Endothelial cell of umbilical vein (primary cell): ENCODE data around the gene EMD. TPM values are rescaled to one million over a fixed set of nuclear protein-coding genes. Genes with fewer than 3 reads are reported as not detected.

Experiments
- BruUV-seq: library from RNA; stranded (reverse); fragments of 400-500 nt; replicated peaks from 2 replicates; lab custom pipeline; 2021; lab: Mats Ljungman, UMichigan
- CTCF ChIA-PET: fragments of 300-600, 350-600 bp; sonication (Branson Sonifier 250); formaldehyde crosslinking; loops from one replicate; lab custom pipeline; 2021; ENCODE audit warnings: antibody characterized with exemption, inconsistent platforms; lab: Charles Lee
- POLR2A ChIA-PET: fragments of 300-600, 350-600 bp; sonication (Branson Sonifier 250); formaldehyde crosslinking; loops from one replicate; lab custom pipeline; 2021; ENCODE audit warnings: antibody characterized with exemption, inconsistent platforms; lab: Charles Lee
- DNase-seq: peaks from one replicate; pipeline ENCODE4 v3.0.0-alpha.2; 2011; ENCODE audit warnings: low read depth, low spot score
- FAIRE-seq: peaks from 2 replicates; lab custom pipeline; 2011; peaks lifted over from hg19 to GRCh38; lab: Jason Lieb, UNC
- H2AFZ ChIP-seq: 2 replicates; pipeline ENCODE4 v1.6.0; 2012; ENCODE audit warnings: low read depth, low read length, control low read depth, inconsistent platforms
- H3K27ac ChIP-seq: 2 replicates; pipeline ENCODE4 v1.5.1; 2011; ENCODE audit warnings: low read depth, mild to moderate bottlenecking, control low read depth, low read length, moderate library complexity; ENCODE audit not compliant: insufficient read depth
- H3K27me3 ChIP-seq, 2 experiments: 2 replicates each; pipeline versions ENCODE4 v1.6.0 to v1.6.1; 2011; ENCODE audit warnings: low read length in 2 of 2, mixed read lengths in 1 of 2; ENCODE audit not compliant: control insufficient read depth in 2 of 2, insufficient read depth in 2 of 2
- H3K36me3 ChIP-seq, 2 experiments: 2 replicates in 1 of 2; 3 replicates in 1 of 2; pipeline ENCODE4 v1.5.1; 2011; ENCODE audit warnings: low read length in 2 of 2, mild to moderate bottlenecking in 1 of 2, moderate library complexity in 1 of 2; ENCODE audit not compliant: control insufficient read depth in 2 of 2, insufficient read depth in 2 of 2; ENCODE audit errors: extremely low read depth in 1 of 2
- H3K4me1 ChIP-seq: 3 replicates; pipeline ENCODE4 v1.5.1; 2011; ENCODE audit warnings: mild to moderate bottlenecking, low read length; ENCODE audit not compliant: control insufficient read depth, insufficient read depth; ENCODE audit errors: extremely low read depth
- H3K4me2 ChIP-seq: 2 replicates; pipeline ENCODE4 v1.6.1; 2011; ENCODE audit warnings: low read length, control low read depth, mixed read lengths; ENCODE audit not compliant: insufficient read depth
- H3K4me3 ChIP-seq, 3 experiments: fragments of 200-600 bp in 1 of 3; sonication (generic), shearing (Covaris generic) in 1 of 3; replicated peaks in 1 of 3; 2 replicates each; pipeline ENCODE4 v1.5.1; 2011 to 2016; ENCODE audit warnings: control low read depth in 3 of 3, low read length in 3 of 3, mild to moderate bottlenecking in 2 of 3, inconsistent platforms in 1 of 3, low read depth in 1 of 3, moderate library complexity in 1 of 3; ENCODE audit not compliant: insufficient read depth in 1 of 3
- H3K79me2 ChIP-seq: 2 replicates; pipeline ENCODE4 v1.6.0; 2012; ENCODE audit warnings: low read length, inconsistent platforms; ENCODE audit not compliant: control insufficient read depth, insufficient read depth
- H3K9ac ChIP-seq: replicated peaks from 2 replicates; pipeline ENCODE3; 2011; ENCODE audit warnings: low read length, control low read depth; ENCODE audit not compliant: insufficient read depth; ENCODE audit errors: extremely low read depth
- H3K9me1 ChIP-seq: replicated peaks from 3 replicates; pipeline ENCODE4 v1.6.0; 2011; ENCODE audit warnings: mild to moderate bottlenecking, low read length; ENCODE audit not compliant: control insufficient read depth, insufficient read depth; ENCODE audit errors: extremely low read depth
- H3K9me3 ChIP-seq: replicated peaks from 2 replicates; pipeline ENCODE4 v1.5.1; 2012; ENCODE audit warnings: low read length, inconsistent platforms; ENCODE audit not compliant: control insufficient read depth, insufficient read depth
- H4K20me1 ChIP-seq: replicated peaks from 2 replicates; pipeline ENCODE3; 2011; ENCODE audit warnings: mild to moderate bottlenecking, low read length; ENCODE audit not compliant: control insufficient read depth, insufficient read depth; ENCODE audit errors: extremely low read depth
- GATA2 ChIP-seq: IDR thresholded peaks from 2 replicates; pipeline ENCODE4 v1.7.0; 2011; ENCODE audit warnings: low read depth, mild to moderate bottlenecking, moderate library complexity, mixed read lengths, low read length; ENCODE audit not compliant: insufficient read length, insufficient read depth
- POLR2AphosphoS5 ChIP-seq: IDR thresholded peaks from 2 replicates; pipeline ENCODE4 v1.6.1; 2012; ENCODE audit warnings: low read depth, mild to moderate bottlenecking, control low read depth, low read length, moderate library complexity; ENCODE audit not compliant: insufficient read depth
- dilution Hi-C: fragments of 300-500 bp; cut with MboI; formaldehyde crosslinking; loops from one replicate; pipeline ENCODE4 v1.15.0; 2019; ENCODE audit warnings: low sequenced_read_pairs; ENCODE audit not compliant: extremely low pct_ligation_motif_present
- intact Hi-C: fragments of 100-400 bp; cut with micrococcal nuclease; formaldehyde crosslinking; loops from one replicate; pipeline ENCODE4 v1.10.0; 2022
- polyA plus RNA-seq, 4 experiments: library from polyadenylated mRNA; depleted of rRNA in 3 of 4; stranded (reverse) in 3 of 4; unstranded in 1 of 4; fragments of >200 nt; gene quantifications; 2 replicates each; pipeline versions ENCODE4 v1.2.1 to v1.2.3, GENCODE V29; 2011 to 2012; ENCODE audit warnings: missing spikeins in 1 of 4
- total RNA-seq: library from RNA; stranded (reverse); gene quantifications from 2 replicates; pipeline ENCODE4 v1.2.3, GENCODE V29; 2021

The EMD gene
- total and polyA plus RNA-seq, 2 donors (not counting 3 experiments of a cell fraction or from before 2014, with no cell fraction given): 50.6 to 76.8 TPM

GRCh38 chrX:154363706-154364439 lies 15.2 kb upstream of the EMD start:
- no TSS peak for BruUV-seq
- H3K27ac ChIP-seq: no peak overlapping the region
- no peak for TF ChIP-seq POLR2AphosphoS5
- no peaks in the 10 kb centered on the region for H3K9me3 ChIP-seq
- H3K9me1 ChIP-seq: no peaks in the 10 kb centered on the region
- peaks cover 29 to 72% of the 10 kb centered on the region in 2 experiments for H3K36me3 ChIP-seq
- H3K4me3 ChIP-seq: no peak overlapping the region
- H4K20me1 ChIP-seq: no peaks in the 10 kb centered on the region
- no peak overlapping the region for H3K4me2 ChIP-seq
- dilution Hi-C loops (no loop called here), intact Hi-C loops (no loop called here)
- no peak overlapping the region for H2AFZ ChIP-seq
- peaks cover 94% of the 10 kb centered on the region for H3K79me2 ChIP-seq
- FAIRE-seq (no peak), DNase-seq (no peak)
- H3K4me1 ChIP-seq: peaks cover 13% of the 10 kb centered on the region
- POLR2A ChIA-PET: interaction anchor here (1.2 kb wide), 1 partner anchor 17 kb away, joined by 3 read pairs; no protein-coding TSS in a partner anchor
- H3K9ac ChIP-seq: no peak overlapping the region
- CTCF ChIA-PET: no interaction called here
- H3K27me3 ChIP-seq: no peaks in the 10 kb centered on the region

GRCh38 chrX:154365052-154365600 lies 14.0 kb upstream of the EMD start:
- Histone ChIP-seq H3K79me2 (peaks cover 92% of the 10 kb centered on the region), H3K9ac (no peak overlapping the region), H3K27me3 (no peaks in the 10 kb centered on the region), H3K9me3 (no peaks in the 10 kb centered on the region), H3K27ac (no peak overlapping the region), H3K4me1 (peaks cover 13% of the 10 kb centered on the region), H4K20me1 (no peaks in the 10 kb centered on the region), H3K9me1 (no peaks in the 10 kb centered on the region), H3K4me2 (no peak overlapping the region), H3K36me3 (peaks cover 24 to 60% of the 10 kb centered on the region in 2 experiments), H2AFZ (no peak overlapping the region), H3K4me3 (no peak overlapping the region)
- intact Hi-C loops (no loop called here), dilution Hi-C loops (no loop called here)
- FAIRE-seq (no peak), DNase-seq (no peak)
- ChIA-PET POLR2A (no interaction called here), CTCF (no interaction called here)
- TF ChIP-seq GATA2: no peak
- TF ChIP-seq POLR2AphosphoS5: peak; percentile 6
- BruUV-seq: no TSS peak
